Gastroesophageal sphincter (tissue), 3 donors: ENCODE results near the gene TMEM54.

Experiments used
- POLR2A ChIP-seq, 2 donors: fragments of 450-650 bp; IDR thresholded peaks; one replicate each; pipeline ENCODE4 v1.6.1; 2017; ENCODE audit warnings: antibody characterized with exemption in 2 of 2, mild to moderate bottlenecking in 2 of 2, moderate library complexity in 1 of 2
- POLR2AphosphoS5 ChIP-seq: sonication (generic); formaldehyde crosslinking; IDR thresholded peaks from one replicate; pipeline ENCODE4 v1.6.1; 2017; ENCODE audit warnings: antibody characterized with exemption
- TF ChIP-seq, protein P1 (sequence below), 4 experiments: fragments of 200-600 bp in 2 of 4; fragments of 450-650 bp in 2 of 4; sonication (generic) in 1 of 4; IDR thresholded peaks; one replicate each; pipeline ENCODE4 v1.5.1; 2017 to 2019; ENCODE audit warnings: antibody characterized with exemption in 4 of 4, mild to moderate bottlenecking in 2 of 4, moderate library complexity in 2 of 4

DNA sequence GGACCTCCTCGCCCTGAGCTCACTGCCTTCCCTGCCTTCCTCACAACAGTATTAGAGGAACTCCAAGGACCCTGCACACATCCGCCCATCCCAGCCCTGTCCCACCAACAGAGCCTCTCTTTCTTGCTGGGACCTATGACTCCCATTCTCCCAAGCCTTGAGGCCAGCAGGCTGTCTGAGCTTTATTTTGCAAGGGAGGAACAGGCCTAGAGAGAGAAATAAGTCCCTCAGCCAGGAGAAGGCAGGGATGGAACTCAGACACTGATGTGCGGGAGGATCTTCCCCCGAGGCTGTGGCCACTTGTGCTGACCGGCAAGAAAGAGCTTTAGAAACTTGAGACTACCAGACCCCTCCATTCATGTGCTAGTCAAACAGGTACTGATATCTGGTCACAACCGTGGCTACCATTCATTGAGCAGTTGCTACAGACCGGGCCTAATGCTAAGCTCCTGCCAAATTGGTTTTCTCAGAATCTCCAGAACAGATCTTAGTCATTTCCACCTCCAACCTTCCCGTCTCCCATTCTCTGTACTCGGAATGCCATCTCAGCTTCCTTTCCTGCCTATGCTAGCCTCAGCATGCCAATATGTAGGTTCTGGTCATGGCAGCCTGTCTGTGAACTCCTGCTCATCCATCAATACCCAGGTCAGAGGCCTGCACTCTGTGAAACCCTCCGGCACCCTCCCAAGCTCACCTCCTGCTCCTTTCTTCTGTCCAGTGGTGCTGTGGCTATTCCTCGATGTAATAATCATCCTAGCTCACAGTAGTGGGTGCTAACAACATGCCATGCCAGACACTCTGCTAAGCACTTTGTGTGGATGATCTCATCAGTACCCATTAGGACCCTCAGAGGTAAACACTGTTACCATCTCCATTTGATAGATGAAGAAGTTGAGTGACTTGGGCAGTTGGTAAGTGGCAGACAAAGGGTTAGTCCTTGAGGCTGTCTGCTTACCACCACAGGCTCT lies 3.8 kb downstream of the TMEM54 start:
- TF ChIP-seq POLR2A (IDR thresholded peaks at IDR 0.05) (no peak), POLR2AphosphoS5 (no peak)
- TF ChIP-seq, protein P1, sequence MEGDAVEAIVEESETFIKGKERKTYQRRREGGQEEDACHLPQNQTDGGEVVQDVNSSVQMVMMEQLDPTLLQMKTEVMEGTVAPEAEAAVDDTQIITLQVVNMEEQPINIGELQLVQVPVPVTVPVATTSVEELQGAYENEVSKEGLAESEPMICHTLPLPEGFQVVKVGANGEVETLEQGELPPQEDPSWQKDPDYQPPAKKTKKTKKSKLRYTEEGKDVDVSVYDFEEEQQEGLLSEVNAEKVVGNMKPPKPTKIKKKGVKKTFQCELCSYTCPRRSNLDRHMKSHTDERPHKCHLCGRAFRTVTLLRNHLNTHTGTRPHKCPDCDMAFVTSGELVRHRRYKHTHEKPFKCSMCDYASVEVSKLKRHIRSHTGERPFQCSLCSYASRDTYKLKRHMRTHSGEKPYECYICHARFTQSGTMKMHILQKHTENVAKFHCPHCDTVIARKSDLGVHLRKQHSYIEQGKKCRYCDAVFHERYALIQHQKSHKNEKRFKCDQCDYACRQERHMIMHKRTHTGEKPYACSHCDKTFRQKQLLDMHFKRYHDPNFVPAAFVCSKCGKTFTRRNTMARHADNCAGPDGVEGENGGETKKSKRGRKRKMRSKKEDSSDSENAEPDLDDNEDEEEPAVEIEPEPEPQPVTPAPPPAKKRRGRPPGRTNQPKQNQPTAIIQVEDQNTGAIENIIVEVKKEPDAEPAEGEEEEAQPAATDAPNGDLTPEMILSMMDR (IDR thresholded peaks at IDR 0.05) = no peak
